KBM-7 (cell line): ENCODE measurements around the gene TTLL6.
"Not testable (repeated sequence)": the region's sequence is repeated elsewhere in the genome, so short reads cannot be mapped to it uniquely, and the experiment has no call there.

ENCODE experiments used
- DNase-seq: peaks from one replicate; pipeline ENCODE4 v3.0.0-alpha.2; 2015
- in situ Hi-C: fragments of 300-500 bp; cut with MboI; formaldehyde crosslinking; loops from 2 replicates; pipeline ENCODE4 v1.14.3; 2020; ENCODE audit warnings: low sequenced_read_pairs, low pct_unique_long_range_greater_than_20kb, mixed read lengths

TTLL6 gene

GRCh38 chr17:48718227-48718760, 98.7 kb downstream of the TTLL6 start:
- in situ Hi-C loops: no loop called here
- no peak for DNase-seq

GRCh38 chr17:48717367-48718226, 99.4 kb downstream of the TTLL6 start:
- DNase-seq: no peak
- in situ Hi-C loops: no loop called here

- DNase-seq, in situ Hi-C loops: not testable (repeated sequence)
These were observed 100.5 kb downstream of the TTLL6 start for GRCh38 chr17:48716549-48716948.

GRCh38 chr17:48715496-48716399, 101.3 kb downstream of the TTLL6 start:
- in situ Hi-C loops: no loop called here
- DNase-seq: peak; percentile 21
